GM12864 (cell line): Measurements from ENCODE around the gene MEA1.

Experiments
- DNase-seq: peaks from one replicate; pipeline ENCODE4 v3.0.0-alpha.2; 2011; ENCODE audit warnings: low read depth
- H3K4me3 ChIP-seq: 2 replicates; pipeline ENCODE4 v1.5.1; 2011; ENCODE audit warnings: mild to moderate bottlenecking, low read depth, low read length, control low read depth
- CTCF ChIP-seq: IDR thresholded peaks from 2 replicates; pipeline ENCODE4 v1.5.1; 2011; ENCODE audit warnings: low read depth, mild to moderate bottlenecking, moderate library complexity, low read length, control low read depth, inconsistent platforms; ENCODE audit errors: missing control alignments

The MEA1 gene

DNA sequence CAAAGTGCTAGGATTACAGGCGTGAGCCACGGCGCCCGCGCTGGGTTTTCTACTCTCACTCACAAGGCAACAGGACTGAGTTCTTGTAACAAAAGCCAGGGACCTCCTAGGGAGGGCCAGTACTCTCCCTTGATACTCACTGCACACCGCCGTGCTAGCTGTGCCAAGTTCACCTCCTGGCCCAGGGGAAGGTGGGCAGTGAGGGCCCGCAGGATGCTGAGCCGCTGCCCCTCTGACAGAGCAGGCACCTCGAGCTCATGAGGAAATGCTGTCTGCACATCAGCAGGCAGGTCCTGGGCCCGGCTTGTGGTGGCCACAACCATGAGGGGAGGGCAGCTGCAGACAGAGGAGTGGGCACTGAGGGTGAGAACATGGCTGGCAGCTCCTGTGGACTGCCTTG is 46.5 kb downstream of the MEA1 start:
- H3K4me3 ChIP-seq: no peak overlapping the region
- TF ChIP-seq CTCF: no peak

DNA sequence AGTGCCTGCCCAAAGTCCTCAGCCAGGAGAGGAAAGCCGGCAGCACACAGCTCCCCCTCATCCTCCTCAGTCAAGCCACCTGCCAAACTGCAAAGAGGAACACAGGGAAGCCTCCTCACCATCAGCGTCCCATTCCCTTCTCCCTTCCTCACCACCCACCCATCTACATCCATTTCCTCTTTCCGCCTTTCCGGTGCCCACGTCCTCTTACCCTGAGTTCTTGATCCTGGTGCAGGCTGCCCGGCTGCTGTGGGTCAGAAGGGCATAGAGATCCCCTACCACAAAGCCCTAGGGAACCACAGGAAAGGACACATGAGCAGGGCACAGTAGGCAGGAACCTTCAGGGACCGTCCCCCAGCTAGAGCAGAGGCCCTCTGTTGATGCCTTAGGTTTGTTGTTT is 47.2 kb downstream of the MEA1 start:
- H3K4me3 ChIP-seq: no peak overlapping the region
- DNase-seq: no peak
- TF ChIP-seq CTCF: no peak

More for the DNA sequence above, 46.5 kb downstream of the MEA1 start:
- no peak for DNase-seq

- peak; percentile 30 for TF ChIP-seq CTCF
- no peak overlapping the region for H3K4me3 ChIP-seq
- no peak for DNase-seq
These were observed 49.7 kb downstream of the MEA1 start for GRCh38 chr6:42963855-42964605.

- H3K4me3 ChIP-seq: no peak overlapping the region
- no peak for TF ChIP-seq CTCF
- DNase-seq: no peak
These were observed 50.4 kb downstream of the MEA1 start for GRCh38 chr6:42963179-42963854.

- H3K4me3 ChIP-seq: no peak overlapping the region
- no peak for TF ChIP-seq CTCF
- no peak for DNase-seq
These were observed 51.1 kb downstream of the MEA1 start for GRCh38 chr6:42962502-42963178.

- no peak overlapping the region for H3K4me3 ChIP-seq
- no peak for TF ChIP-seq CTCF
- DNase-seq: no peak
These were observed 51.6 kb downstream of the MEA1 start for GRCh38 chr6:42962096-42962495.
